Fibroblast of mammary gland (primary cell): ENCODE measurements around the gene PIMREG.

Experiments
- DNase-seq: peaks from one replicate; pipeline ENCODE4 v3.0.0-alpha.2; 2010; ENCODE audit warnings: low read depth
- H3K4me3 ChIP-seq: 2 replicates; pipeline ENCODE4 v1.5.1; 2011; ENCODE audit warnings: low read depth, mild to moderate bottlenecking, low read length, moderate library complexity; ENCODE audit not compliant: control insufficient read depth
- TF ChIP-seq, protein P1 (sequence below): conservative IDR thresholded peaks from 2 replicates; pipeline ENCODE4 v1.5.1; 2011; ENCODE audit warnings: low read depth, low read length, inconsistent platforms; ENCODE audit not compliant: control insufficient read depth, insufficient read depth

Gene PIMREG

DNA sequence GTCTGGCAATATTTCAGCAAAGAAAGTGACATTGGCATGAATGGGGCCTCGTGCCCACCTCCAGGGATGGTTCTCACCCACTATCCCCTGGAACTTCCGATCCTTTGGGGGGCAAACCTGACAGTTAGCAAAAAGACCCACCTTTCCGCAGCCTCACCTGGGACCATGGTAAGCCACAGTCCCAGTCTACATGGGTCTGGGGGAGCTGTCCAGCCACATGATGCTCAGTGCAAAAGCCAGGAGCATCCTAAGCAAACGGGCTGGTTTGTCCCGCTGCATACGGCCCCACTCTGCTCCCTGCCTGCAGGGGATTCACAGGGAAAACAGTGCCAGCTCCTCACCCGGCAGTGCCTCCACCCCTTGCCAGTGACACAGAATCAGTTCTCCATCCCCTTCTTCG lies 28.6 kb upstream of the PIMREG start:
- H3K4me3 ChIP-seq = no peak overlapping the region
- TF ChIP-seq, protein P1, sequence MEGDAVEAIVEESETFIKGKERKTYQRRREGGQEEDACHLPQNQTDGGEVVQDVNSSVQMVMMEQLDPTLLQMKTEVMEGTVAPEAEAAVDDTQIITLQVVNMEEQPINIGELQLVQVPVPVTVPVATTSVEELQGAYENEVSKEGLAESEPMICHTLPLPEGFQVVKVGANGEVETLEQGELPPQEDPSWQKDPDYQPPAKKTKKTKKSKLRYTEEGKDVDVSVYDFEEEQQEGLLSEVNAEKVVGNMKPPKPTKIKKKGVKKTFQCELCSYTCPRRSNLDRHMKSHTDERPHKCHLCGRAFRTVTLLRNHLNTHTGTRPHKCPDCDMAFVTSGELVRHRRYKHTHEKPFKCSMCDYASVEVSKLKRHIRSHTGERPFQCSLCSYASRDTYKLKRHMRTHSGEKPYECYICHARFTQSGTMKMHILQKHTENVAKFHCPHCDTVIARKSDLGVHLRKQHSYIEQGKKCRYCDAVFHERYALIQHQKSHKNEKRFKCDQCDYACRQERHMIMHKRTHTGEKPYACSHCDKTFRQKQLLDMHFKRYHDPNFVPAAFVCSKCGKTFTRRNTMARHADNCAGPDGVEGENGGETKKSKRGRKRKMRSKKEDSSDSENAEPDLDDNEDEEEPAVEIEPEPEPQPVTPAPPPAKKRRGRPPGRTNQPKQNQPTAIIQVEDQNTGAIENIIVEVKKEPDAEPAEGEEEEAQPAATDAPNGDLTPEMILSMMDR = no peak
- DNase-seq = no peak

DNA sequence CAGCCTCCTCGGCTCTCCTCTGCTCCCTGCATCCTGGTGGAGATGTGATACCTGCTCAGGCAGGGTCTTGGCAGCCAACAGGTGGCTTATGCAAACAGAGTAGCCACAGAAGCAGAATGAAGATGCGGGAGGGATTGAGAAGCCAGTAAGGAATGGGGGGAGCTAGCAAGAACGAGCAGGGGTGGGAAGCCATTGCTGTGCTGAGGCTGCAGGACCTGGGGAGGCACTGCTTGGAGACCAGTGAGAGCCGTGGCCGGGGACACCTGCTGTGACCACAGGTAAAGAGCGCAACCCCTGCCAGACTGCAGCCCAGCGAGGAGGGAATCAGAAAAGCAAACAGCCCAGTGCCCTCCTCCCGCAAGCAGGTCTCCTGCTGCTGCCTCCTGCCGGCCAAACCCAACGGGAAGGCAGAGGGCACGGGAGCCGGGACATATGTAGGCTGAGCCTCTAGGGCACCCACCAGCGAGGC lies 24.0 kb upstream of the PIMREG start:
- no peak overlapping the region for H3K4me3 ChIP-seq
- DNase-seq = peak; percentile 12
- TF ChIP-seq, protein P1 = peak; percentile 43

DNA sequence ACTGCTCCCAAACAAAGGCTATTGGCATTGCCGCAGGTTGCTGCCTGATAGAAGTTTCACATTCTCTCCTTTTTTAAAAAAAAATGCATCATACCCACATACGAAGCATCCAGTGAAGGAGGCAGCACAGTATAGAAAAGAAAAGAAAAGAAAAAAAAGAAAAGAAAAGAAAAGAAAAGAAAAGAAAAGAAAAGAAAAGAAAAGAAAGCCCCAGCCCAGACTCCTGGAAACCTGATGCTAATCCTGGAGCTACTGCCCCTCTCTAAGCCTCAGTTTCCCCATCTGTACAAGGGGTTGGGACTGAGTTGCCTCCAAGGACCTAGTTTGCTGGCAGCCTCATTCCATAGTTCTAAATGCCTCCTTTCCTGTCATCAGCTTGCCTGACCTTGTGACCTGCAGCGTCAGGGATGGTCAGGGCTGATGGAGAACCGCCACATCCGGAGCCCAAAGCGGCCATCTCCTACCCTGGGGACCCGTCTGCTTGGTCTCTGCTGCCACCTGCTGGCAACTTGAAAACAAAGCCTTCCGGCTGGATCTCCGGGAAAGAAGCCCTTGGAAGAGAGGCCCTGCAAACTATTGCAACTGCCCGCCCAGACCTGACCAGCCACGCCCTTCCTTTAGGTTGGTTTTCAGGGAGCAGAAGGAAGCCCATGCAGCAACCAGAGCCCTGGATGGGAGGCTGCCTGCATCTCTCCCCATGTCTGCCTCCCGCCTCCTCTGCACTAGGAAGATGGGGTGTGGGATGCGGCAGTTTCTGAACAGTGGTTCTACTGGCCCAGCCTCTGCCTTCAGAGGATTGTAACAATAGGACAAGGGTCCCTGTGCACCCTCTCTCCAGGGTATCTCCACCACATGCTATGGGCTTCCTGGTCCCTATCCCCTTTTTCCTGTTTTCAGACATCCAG lies 22.3 kb upstream of the PIMREG start:
- H3K4me3 ChIP-seq = no peak overlapping the region
- peak; percentile 75 for DNase-seq
- TF ChIP-seq, protein P1 = peak; percentile 81

DNA sequence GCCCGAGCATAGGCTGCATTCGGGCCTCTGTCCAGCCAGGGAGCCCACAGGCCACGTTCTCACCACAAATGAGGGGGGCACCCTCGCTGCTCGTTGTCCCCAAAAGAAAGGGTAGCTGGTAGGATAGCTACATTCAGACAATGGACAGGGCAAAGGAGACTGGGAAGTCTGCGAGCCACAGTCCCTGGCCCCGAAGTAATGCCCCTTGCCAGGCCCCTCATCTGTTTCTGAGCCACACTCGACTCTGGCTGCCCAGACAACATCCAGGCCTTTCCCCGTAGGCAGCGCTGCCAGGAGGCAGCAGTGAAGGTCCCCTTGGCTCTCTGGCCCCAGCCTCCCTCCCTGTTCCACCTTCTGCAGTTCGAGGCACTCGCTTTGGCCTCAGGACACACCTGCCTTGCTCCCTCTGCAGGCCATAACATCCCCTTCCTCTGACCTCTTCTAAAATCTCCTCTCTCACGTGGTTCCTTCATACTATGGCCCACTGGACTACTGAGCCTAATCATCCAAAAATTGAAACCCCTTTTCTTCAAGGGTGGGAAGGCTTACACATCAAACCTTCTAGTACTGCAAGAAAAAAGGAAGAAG lies 21.5 kb upstream of the PIMREG start:
- no peak overlapping the region for H3K4me3 ChIP-seq
- no peak for DNase-seq
- TF ChIP-seq, protein P1 = no peak

DNA sequence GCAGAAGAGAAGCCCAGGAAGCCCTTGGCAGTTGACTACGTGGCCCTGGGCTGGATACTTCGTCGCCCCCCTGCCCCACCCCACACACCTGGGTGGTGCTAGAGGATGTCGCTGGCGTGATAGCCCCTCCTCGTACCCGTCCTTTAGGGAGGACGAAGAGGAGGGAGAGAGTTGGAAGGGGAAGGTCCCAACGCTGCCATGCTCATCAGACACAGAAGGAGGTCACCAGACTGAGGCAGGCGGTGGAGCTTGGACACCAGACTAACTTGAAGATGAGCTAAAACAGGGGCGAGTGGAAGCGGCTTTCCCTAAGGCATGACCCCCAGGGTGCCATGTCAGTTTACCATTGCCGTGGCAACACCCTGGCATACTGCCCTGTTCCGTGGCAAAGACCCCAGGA lies 20.3 kb upstream of the PIMREG start:
- no peak overlapping the region for H3K4me3 ChIP-seq
- no peak for DNase-seq
- TF ChIP-seq, protein P1 = no peak

DNA sequence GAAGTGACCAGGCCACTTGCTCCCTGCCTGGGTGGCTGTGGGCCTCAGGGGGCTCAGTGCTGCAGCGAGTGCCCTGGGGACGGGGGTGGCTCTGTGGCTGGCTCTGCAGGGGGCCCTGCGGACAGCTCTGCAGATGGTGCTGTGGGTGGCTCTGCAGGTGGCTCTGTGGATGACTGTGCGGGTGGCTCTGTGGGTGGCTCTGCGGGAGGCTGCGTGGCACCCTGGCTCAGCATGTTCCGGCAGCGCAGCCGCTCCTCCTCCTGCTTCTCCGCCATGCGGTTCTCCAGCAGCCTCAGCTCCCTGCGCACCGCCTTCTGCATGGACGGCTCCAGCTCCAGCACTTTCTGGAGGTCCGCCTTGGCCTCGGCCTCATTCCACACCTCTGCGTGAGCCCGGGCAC lies 18.8 kb upstream of the PIMREG start:
- no peak overlapping the region for H3K4me3 ChIP-seq
- TF ChIP-seq, protein P1 = no peak
- no peak for DNase-seq
